ENCODE data around the gene MIA2. TPM values are rescaled to one million over a fixed set of nuclear protein-coding genes. Genes with fewer than 3 reads are reported as not detected.

Gene MIA2
- total and polyA plus RNA-seq, 9 of the 15 experiments (the other 6 are each of a cell fraction or from before 2014, with no cell fraction given) = 6.0 to 21.8 (median 12.8) TPM

DNA sequence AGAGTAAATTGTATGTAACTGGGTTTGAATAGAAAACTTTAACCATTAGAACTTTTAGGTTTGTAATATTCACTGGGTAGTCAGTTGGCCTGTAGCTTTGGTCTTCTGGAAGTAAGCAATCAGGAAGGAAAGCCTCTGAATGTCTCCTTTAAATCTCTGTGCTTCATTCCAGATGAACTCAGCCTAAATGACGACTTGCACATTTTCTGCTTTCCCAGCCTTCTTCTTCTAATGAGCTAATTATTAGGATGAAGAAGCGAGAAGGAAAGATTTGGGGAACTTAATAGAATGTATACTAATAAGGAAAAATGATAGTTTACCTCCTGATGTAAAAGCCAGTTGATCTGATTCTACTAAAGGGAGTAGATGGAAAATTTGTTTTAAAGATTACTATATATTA is 90.4 kb downstream of the MIA2 start (continued):
- TF ChIP-seq, protein P1, sequence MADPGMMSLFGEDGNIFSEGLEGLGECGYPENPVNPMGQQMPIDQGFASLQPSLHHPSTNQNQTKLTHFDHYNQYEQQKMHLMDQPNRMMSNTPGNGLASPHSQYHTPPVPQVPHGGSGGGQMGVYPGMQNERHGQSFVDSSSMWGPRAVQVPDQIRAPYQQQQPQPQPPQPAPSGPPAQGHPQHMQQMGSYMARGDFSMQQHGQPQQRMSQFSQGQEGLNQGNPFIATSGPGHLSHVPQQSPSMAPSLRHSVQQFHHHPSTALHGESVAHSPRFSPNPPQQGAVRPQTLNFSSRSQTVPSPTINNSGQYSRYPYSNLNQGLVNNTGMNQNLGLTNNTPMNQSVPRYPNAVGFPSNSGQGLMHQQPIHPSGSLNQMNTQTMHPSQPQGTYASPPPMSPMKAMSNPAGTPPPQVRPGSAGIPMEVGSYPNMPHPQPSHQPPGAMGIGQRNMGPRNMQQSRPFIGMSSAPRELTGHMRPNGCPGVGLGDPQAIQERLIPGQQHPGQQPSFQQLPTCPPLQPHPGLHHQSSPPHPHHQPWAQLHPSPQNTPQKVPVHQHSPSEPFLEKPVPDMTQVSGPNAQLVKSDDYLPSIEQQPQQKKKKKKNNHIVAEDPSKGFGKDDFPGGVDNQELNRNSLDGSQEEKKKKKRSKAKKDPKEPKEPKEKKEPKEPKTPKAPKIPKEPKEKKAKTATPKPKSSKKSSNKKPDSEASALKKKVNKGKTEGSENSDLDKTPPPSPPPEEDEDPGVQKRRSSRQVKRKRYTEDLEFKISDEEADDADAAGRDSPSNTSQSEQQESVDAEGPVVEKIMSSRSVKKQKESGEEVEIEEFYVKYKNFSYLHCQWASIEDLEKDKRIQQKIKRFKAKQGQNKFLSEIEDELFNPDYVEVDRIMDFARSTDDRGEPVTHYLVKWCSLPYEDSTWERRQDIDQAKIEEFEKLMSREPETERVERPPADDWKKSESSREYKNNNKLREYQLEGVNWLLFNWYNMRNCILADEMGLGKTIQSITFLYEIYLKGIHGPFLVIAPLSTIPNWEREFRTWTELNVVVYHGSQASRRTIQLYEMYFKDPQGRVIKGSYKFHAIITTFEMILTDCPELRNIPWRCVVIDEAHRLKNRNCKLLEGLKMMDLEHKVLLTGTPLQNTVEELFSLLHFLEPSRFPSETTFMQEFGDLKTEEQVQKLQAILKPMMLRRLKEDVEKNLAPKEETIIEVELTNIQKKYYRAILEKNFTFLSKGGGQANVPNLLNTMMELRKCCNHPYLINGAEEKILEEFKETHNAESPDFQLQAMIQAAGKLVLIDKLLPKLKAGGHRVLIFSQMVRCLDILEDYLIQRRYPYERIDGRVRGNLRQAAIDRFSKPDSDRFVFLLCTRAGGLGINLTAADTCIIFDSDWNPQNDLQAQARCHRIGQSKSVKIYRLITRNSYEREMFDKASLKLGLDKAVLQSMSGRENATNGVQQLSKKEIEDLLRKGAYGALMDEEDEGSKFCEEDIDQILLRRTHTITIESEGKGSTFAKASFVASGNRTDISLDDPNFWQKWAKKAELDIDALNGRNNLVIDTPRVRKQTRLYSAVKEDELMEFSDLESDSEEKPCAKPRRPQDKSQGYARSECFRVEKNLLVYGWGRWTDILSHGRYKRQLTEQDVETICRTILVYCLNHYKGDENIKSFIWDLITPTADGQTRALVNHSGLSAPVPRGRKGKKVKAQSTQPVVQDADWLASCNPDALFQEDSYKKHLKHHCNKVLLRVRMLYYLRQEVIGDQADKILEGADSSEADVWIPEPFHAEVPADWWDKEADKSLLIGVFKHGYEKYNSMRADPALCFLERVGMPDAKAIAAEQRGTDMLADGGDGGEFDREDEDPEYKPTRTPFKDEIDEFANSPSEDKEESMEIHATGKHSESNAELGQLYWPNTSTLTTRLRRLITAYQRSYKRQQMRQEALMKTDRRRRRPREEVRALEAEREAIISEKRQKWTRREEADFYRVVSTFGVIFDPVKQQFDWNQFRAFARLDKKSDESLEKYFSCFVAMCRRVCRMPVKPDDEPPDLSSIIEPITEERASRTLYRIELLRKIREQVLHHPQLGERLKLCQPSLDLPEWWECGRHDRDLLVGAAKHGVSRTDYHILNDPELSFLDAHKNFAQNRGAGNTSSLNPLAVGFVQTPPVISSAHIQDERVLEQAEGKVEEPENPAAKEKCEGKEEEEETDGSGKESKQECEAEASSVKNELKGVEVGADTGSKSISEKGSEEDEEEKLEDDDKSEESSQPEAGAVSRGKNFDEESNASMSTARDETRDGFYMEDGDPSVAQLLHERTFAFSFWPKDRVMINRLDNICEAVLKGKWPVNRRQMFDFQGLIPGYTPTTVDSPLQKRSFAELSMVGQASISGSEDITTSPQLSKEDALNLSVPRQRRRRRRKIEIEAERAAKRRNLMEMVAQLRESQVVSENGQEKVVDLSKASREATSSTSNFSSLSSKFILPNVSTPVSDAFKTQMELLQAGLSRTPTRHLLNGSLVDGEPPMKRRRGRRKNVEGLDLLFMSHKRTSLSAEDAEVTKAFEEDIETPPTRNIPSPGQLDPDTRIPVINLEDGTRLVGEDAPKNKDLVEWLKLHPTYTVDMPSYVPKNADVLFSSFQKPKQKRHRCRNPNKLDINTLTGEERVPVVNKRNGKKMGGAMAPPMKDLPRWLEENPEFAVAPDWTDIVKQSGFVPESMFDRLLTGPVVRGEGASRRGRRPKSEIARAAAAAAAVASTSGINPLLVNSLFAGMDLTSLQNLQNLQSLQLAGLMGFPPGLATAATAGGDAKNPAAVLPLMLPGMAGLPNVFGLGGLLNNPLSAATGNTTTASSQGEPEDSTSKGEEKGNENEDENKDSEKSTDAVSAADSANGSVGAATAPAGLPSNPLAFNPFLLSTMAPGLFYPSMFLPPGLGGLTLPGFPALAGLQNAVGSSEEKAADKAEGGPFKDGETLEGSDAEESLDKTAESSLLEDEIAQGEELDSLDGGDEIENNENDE (IDR thresholded peaks at IDR 0.05; ENCODE audit: low read depth, low read length) = no peak
- TF ChIP-seq, protein P2, sequence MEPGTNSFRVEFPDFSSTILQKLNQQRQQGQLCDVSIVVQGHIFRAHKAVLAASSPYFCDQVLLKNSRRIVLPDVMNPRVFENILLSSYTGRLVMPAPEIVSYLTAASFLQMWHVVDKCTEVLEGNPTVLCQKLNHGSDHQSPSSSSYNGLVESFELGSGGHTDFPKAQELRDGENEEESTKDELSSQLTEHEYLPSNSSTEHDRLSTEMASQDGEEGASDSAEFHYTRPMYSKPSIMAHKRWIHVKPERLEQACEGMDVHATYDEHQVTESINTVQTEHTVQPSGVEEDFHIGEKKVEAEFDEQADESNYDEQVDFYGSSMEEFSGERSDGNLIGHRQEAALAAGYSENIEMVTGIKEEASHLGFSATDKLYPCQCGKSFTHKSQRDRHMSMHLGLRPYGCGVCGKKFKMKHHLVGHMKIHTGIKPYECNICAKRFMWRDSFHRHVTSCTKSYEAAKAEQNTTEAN (CRISPR knock-in tag; IDR thresholded peaks at IDR 0.05) = no peak
- TF ChIP-seq TAL1 (IDR thresholded peaks at IDR 0.05) (no peak), GABPA (tag; conservative IDR thresholded peaks at IDR 0.05; ENCODE audit: low read depth) (no peak)
